Colonic mucosa (tissue), 4 donors: Measurements from ENCODE around the gene C1orf35. TPM values are rescaled to one million over a fixed set of nuclear protein-coding genes. Genes with fewer than 3 reads are reported as not detected.
A peak's percentile ranks its signal among the peaks of the same experiment; 100 is the strongest.

Experiments used
- DNase-seq: peaks from one replicate; pipeline ENCODE4 v3.0.0-alpha.2; 2020
- H3K27ac ChIP-seq: fragments of 200-600 bp; one replicate; pipeline ENCODE4 v1.8.0; 2021
- H3K27me3 ChIP-seq: fragments of 200-600 bp; one replicate; pipeline ENCODE4 v1.8.0; 2021
- H3K36me3 ChIP-seq: fragments of 200-600 bp; one replicate; pipeline ENCODE4 v1.8.0; 2021
- H3K4me1 ChIP-seq: fragments of 200-600 bp; one replicate; pipeline ENCODE4 v1.8.0; 2021; ENCODE audit warnings: mild to moderate bottlenecking
- H3K4me3 ChIP-seq: fragments of 200-600 bp; one replicate; pipeline ENCODE4 v1.8.0; 2021
- H3K9ac ChIP-seq, 2 donors: one replicate each; pipeline ENCODE4 v1.7.0; 2013; ENCODE audit warnings: control low read depth in 2 of 2, low read depth in 2 of 2, low read length in 2 of 2
- H3K9me3 ChIP-seq: fragments of 200-600 bp; one replicate; pipeline ENCODE4 v1.8.0; 2021
- CTCF ChIP-seq: fragments of 200-600 bp; IDR thresholded peaks from one replicate; pipeline ENCODE4 v1.8.0; 2022; ENCODE audit warnings: antibody characterized with exemption, mild to moderate bottlenecking
- intact Hi-C: fragments of 100-400 bp; cut with DNase I; formaldehyde crosslinking; loops from one replicate; pipeline ENCODE4 v1.14.1; 2022
- total RNA-seq, 2 donors: library from RNA; stranded (reverse); fragmentation: NEBNext Ultra II Directional in 1 of 2; extraction: Animal tissue kit (Norgen Biotek cat#: 25700) in 1 of 2; gene quantifications; one replicate each; pipeline ENCODE4 v1.2.1, GENCODE V29; 2021
- donor health status: healthy.
- donor health status: DM: no; HTN: no; CAD: no.
- donor health status: DM: no; HTN: no; CAD: no.

C1orf35 gene
- total RNA-seq, 2 donors from 2014 or later: 14.9 to 26.4 TPM

GRCh38 chr1:228101994-228102790 lies 933 bp downstream of the C1orf35 start:
- intact Hi-C loops: no loop called here
- H3K27ac ChIP-seq: peak overlapping the region; percentile 96
- no peak for TF ChIP-seq CTCF
- H3K27me3 ChIP-seq: no peaks in the 10 kb centered on the region
- no peaks in the 10 kb centered on the region for H3K9me3 ChIP-seq
- peaks cover 13% of the 10 kb centered on the region for H3K4me1 ChIP-seq
- peak; percentile 56 for DNase-seq
- H3K9ac ChIP-seq: peak overlapping the region; percentile 78
- H3K4me3 ChIP-seq: peak overlapping the region; percentile 90
- H3K36me3 ChIP-seq: peaks cover 14% of the 10 kb centered on the region

DNA sequence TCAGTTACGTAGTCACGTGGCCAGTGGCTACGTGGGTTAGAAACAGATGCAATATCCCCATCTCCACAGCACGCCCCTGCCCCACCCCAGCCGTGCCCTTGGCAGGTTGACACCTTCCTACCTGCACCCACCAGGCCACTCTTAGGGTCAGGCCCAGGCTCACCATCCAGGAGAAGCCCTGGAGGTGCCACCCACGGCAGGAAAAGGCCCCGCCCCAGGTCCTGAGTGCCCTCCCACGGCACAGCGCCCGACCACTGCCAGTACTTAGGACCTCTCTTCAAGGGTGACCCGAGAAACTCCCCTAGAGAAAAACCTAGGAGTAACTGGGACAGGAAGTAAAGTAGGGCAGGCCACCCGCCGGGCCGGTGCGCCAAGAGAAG lies 1.5 kb downstream of the C1orf35 start:
- TF ChIP-seq CTCF: no peak
- Histone ChIP-seq H3K27ac (peak overlapping the region; percentile 96), H3K9ac (peak overlapping the region; percentile 78), H3K4me3 (peak overlapping the region; percentile 90), H3K27me3 (no peaks in the 10 kb centered on the region), H3K36me3 (peaks cover 14% of the 10 kb centered on the region), H3K9me3 (no peaks in the 10 kb centered on the region), H3K4me1 (peaks cover 13% of the 10 kb centered on the region)
- peak; percentile 55 for DNase-seq
- intact Hi-C loops: no loop called here

GRCh38 chr1:228100822-228101613 lies 2.1 kb downstream of the C1orf35 start:
- H3K9ac ChIP-seq: peak overlapping the region in 1 of 2 donors; percentile 78

DNA sequence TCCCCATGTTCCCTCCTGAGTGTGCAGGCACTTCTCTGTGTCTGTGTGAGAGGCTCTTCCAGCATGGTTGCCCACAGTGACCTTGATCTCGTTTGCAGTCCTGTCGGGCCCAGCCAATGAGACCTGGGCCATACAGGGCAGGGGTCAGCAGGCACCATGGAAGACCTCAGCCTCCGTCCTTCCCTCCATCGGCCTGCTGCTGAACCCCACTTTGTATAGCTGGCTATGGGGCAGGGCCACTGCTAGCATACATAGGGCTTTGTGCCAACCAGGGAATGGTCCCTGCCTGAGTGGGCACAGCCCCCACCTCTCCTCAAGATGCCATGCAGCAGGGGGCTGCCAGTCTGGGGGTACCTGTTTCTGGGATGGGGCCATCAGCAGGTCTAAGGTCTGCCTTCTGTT lies 3.8 kb downstream of the C1orf35 start:
- H3K27me3 ChIP-seq: no peaks in the 10 kb centered on the region
- H3K9ac ChIP-seq: no peak overlapping the region
- H3K9me3 ChIP-seq: no peaks in the 10 kb centered on the region
- H3K36me3 ChIP-seq: peaks cover 14% of the 10 kb centered on the region
- no peak for TF ChIP-seq CTCF
- no peak for DNase-seq
- intact Hi-C loops: no loop called here
- no peak overlapping the region for H3K4me3 ChIP-seq
- no peak overlapping the region for H3K27ac ChIP-seq
- peaks cover 13% of the 10 kb centered on the region for H3K4me1 ChIP-seq

More at GRCh38 chr1:228100822-228101613, 2.1 kb downstream of the C1orf35 start:
- Histone ChIP-seq H3K36me3 (peaks cover 14% of the 10 kb centered on the region), H3K27me3 (no peaks in the 10 kb centered on the region), H3K9me3 (no peaks in the 10 kb centered on the region), H3K4me1 (peaks cover 13% of the 10 kb centered on the region), H3K27ac (no peak overlapping the region), H3K4me3 (peak overlapping the region; percentile 90)
- DNase-seq: no peak
- intact Hi-C loops: no loop called here
- TF ChIP-seq CTCF: no peak

GRCh38 chr1:228098323-228098931 lies 4.7 kb downstream of the C1orf35 start:
- Histone ChIP-seq H3K36me3 (peaks cover 14% of the 10 kb centered on the region), H3K27ac (no peak overlapping the region), H3K9me3 (no peaks in the 10 kb centered on the region), H3K27me3 (no peaks in the 10 kb centered on the region), H3K4me1 (peaks cover 13% of the 10 kb centered on the region), H3K9ac (no peak overlapping the region), H3K4me3 (no peak overlapping the region)
- TF ChIP-seq CTCF: no peak
- intact Hi-C loops: no loop called here
- no peak for DNase-seq
